OCI-LY1 (cell line): ENCODE results near the gene MMP14.

Source experiments
- H2AFZ ChIP-seq: fragments of 200-600 bp; sonication (generic), shearing (Covaris generic); 2 replicates; pipeline ENCODE4 v1.6.0; 2014; ENCODE audit warnings: antibody characterized with exemption, mild to moderate bottlenecking, low read length
- H3F3A ChIP-seq: fragments of 200-600 bp; sonication (generic), shearing (Covaris generic); 2 replicates; pipeline ENCODE4 v1.6.0; 2014; ENCODE audit warnings: mild to moderate bottlenecking, antibody characterized with exemption, low read length, moderate library complexity; ENCODE audit not compliant: insufficient read depth
- H3K27ac ChIP-seq: fragments of 200-600 bp; sonication (generic); 2 replicates; pipeline ENCODE4 v1.5.1; 2014; ENCODE audit warnings: low read length, mixed run types, mild to moderate bottlenecking, low read depth; ENCODE audit not compliant: poor library complexity, severe bottlenecking
- H3K27me3 ChIP-seq: fragments of 200-600 bp; sonication (generic); 2 replicates; pipeline ENCODE4 v1.6.0; 2014; ENCODE audit warnings: antibody characterized with exemption, mild to moderate bottlenecking, low read length, moderate library complexity; ENCODE audit not compliant: insufficient read depth
- H3K36me3 ChIP-seq: fragments of 200-600 bp; sonication (generic); 2 replicates; pipeline ENCODE4 v1.6.1; 2014; ENCODE audit warnings: mild to moderate bottlenecking, antibody characterized with exemption, low read length, moderate library complexity, mixed read lengths; ENCODE audit not compliant: insufficient read depth
- H3K4me1 ChIP-seq: fragments of 200-600 bp; sonication (generic); 2 replicates; pipeline ENCODE4 v1.5.1; 2014; ENCODE audit warnings: mild to moderate bottlenecking, low read length, moderate library complexity; ENCODE audit not compliant: insufficient read depth, severe bottlenecking
- H3K4me2 ChIP-seq: fragments of 200-600 bp; sonication (generic), shearing (Covaris generic); 2 replicates; pipeline ENCODE4 v1.6.1; 2014; ENCODE audit warnings: low read length
- H3K4me3 ChIP-seq: fragments of 200-600 bp; sonication (generic); 2 replicates; pipeline ENCODE4 v1.5.1; 2014; ENCODE audit warnings: low read length, low read depth, mild to moderate bottlenecking, mixed read lengths; ENCODE audit not compliant: poor library complexity, severe bottlenecking
- H3K79me2 ChIP-seq: fragments of 200-600 bp; shearing (Covaris generic); 2 replicates; pipeline ENCODE4 v1.6.1; 2016; ENCODE audit warnings: mixed run types, low read length, mixed read lengths; ENCODE audit not compliant: insufficient read depth
- H3K9ac ChIP-seq: fragments of 200-600 bp; sonication (generic), shearing (Covaris generic); 2 replicates; pipeline ENCODE4 v1.6.1; 2014; ENCODE audit warnings: mild to moderate bottlenecking, low read length, mixed read lengths
- H3K9me2 ChIP-seq: fragments of 200-600 bp; sonication (generic), shearing (Covaris generic); 2 replicates; pipeline ENCODE4 v1.6.1; 2014; ENCODE audit warnings: low read depth, mild to moderate bottlenecking, low read length, mixed read lengths
- H3K9me3 ChIP-seq: fragments of 200-600 bp; shearing (Covaris generic); 2 replicates; pipeline ENCODE4 v1.6.1; 2014; ENCODE audit warnings: low read length, mixed read lengths
- H4K20me1 ChIP-seq: fragments of 200-600 bp; sonication (generic), shearing (Covaris generic); 2 replicates; pipeline ENCODE4 v1.6.0; 2016; ENCODE audit warnings: mild to moderate bottlenecking, low read length; ENCODE audit not compliant: insufficient read depth
- EZH2 ChIP-seq: fragments of 200-600 bp; sonication (generic), shearing (Covaris generic); IDR thresholded peaks from 2 replicates; pipeline ENCODE4 v1.8.0; 2017; ENCODE audit warnings: borderline replicate concordance, mixed run types, mild to moderate bottlenecking, antibody characterized with exemption, low read length, moderate library complexity, mixed read lengths
- TF ChIP-seq, protein P1 (sequence below): fragments of 200-600 bp; sonication (generic), shearing (Covaris generic); IDR thresholded peaks from 2 replicates; pipeline ENCODE4 v1.5.1; 2017; ENCODE audit warnings: mild to moderate bottlenecking, antibody characterized with exemption, low read length, moderate library complexity, mixed read lengths

Gene MMP14

GRCh38 chr14:22829661-22830442, 6.5 kb upstream of the MMP14 start, which contains the start of gene MRPL52:
Gene MRPL52 (plus strand): TSS chr14:22829887. CDS start chr14:22829913, 26 bp downstream.
- Histone ChIP-seq H3K27ac (peak within 1 kb of the TSS; percentile 52), H3K27me3 (no peaks in the 10 kb centered on the region), H3K9me3 (no peaks in the 10 kb centered on the region), H3K4me2 (peak within 1 kb of the TSS; percentile 89), H3K9ac (peak within 1 kb of the TSS; percentile 77), H3K79me2 (peaks cover 7% of the 10 kb centered on the region), H3K4me3 (peak within 1 kb of the TSS; percentile 72), H3F3A (no peaks in the 10 kb centered on the region; the same call in 1 of the 2 replicates), H2AFZ (peak within 1 kb of the TSS; percentile 21), H3K36me3 (peaks cover 30% of the 10 kb centered on the region), H3K4me1 (peaks cover 18% of the 10 kb centered on the region), H3K9me2 (no peaks in the 10 kb centered on the region), H4K20me1 (no peaks in the 10 kb centered on the region)
- TF ChIP-seq, protein P1, sequence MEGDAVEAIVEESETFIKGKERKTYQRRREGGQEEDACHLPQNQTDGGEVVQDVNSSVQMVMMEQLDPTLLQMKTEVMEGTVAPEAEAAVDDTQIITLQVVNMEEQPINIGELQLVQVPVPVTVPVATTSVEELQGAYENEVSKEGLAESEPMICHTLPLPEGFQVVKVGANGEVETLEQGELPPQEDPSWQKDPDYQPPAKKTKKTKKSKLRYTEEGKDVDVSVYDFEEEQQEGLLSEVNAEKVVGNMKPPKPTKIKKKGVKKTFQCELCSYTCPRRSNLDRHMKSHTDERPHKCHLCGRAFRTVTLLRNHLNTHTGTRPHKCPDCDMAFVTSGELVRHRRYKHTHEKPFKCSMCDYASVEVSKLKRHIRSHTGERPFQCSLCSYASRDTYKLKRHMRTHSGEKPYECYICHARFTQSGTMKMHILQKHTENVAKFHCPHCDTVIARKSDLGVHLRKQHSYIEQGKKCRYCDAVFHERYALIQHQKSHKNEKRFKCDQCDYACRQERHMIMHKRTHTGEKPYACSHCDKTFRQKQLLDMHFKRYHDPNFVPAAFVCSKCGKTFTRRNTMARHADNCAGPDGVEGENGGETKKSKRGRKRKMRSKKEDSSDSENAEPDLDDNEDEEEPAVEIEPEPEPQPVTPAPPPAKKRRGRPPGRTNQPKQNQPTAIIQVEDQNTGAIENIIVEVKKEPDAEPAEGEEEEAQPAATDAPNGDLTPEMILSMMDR = no peak
- no peak for TF ChIP-seq EZH2

DNA sequence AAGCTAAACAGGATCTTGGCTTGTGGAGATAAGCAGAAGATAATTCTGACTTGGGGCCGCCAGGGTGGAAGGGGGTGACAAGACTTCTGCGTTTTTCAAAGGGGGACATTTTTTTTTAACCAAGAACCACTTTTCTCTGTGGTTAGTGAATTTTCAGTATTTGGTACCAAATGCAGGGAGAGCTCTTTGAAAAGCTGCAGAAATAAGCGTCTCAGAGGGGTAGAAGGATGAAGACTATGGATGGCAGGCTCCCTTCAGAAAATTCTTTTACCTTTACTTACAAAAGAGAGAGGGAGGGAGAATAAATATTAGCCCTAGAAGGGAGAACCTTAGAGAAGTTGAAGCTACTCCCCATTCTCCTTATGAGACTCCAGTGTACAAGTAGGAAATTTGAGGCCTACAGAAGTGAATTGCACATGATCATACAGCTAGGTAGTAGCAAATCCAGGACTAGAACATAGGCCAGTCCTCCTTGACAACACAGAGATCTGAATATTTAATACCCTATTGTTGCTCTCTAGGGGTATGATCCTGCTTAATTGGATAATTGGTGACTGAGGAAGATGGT, 5.9 kb upstream of the MMP14 start:
- H3K27ac ChIP-seq = no peak overlapping the region
- TF ChIP-seq EZH2 = no peak
- TF ChIP-seq, protein P1 = no peak
- peaks cover 15% of the 10 kb centered on the region for H3K4me1 ChIP-seq
- H3K9ac ChIP-seq = peak overlapping the region; percentile 77
- peaks cover 37% of the 10 kb centered on the region for H3K36me3 ChIP-seq
- peak overlapping the region; percentile 89 for H3K4me2 ChIP-seq
- H3K79me2 ChIP-seq = peaks cover 7% of the 10 kb centered on the region
- no peaks in the 10 kb centered on the region; the same call in 1 of the 2 replicates for H3F3A ChIP-seq
- H3K9me3 ChIP-seq = no peaks in the 10 kb centered on the region
- H2AFZ ChIP-seq = no peak overlapping the region
- no peaks in the 10 kb centered on the region for H3K27me3 ChIP-seq
- no peaks in the 10 kb centered on the region for H4K20me1 ChIP-seq
- H3K4me3 ChIP-seq = peak overlapping the region; percentile 72
- H3K9me2 ChIP-seq = no peaks in the 10 kb centered on the region

GRCh38 chr14:22835505-22835904, 880 bp upstream of the MMP14 start:
- Histone ChIP-seq H3F3A (no peaks in the 10 kb centered on the region), H3K4me3 (no peak overlapping the region), H3K9me2 (no peaks in the 10 kb centered on the region), H3K36me3 (peaks cover 38% of the 10 kb centered on the region), H2AFZ (no peak overlapping the region), H3K9ac (no peak overlapping the region), H3K4me2 (no peak overlapping the region), H3K79me2 (peaks cover 2% of the 10 kb centered on the region), H3K4me1 (peaks cover 7% of the 10 kb centered on the region), H3K27ac (no peak overlapping the region), H4K20me1 (no peaks in the 10 kb centered on the region), H3K27me3 (no peaks in the 10 kb centered on the region), H3K9me3 (no peaks in the 10 kb centered on the region)
- no peak for TF ChIP-seq EZH2
- TF ChIP-seq, protein P1 = no peak
